ENCODE measurements around the gene ZNF487. TPM values are rescaled to one million over a fixed set of nuclear protein-coding genes. Genes with fewer than 3 reads are reported as not detected.
"Not testable (repeated sequence)": the region's sequence is repeated elsewhere in the genome, so short reads cannot be mapped to it uniquely, and the experiment has no call there.

Gene ZNF487
- total and polyA plus RNA-seq, 4 donors = 8.4 to 25.4 (median 9.1) TPM

DNA sequence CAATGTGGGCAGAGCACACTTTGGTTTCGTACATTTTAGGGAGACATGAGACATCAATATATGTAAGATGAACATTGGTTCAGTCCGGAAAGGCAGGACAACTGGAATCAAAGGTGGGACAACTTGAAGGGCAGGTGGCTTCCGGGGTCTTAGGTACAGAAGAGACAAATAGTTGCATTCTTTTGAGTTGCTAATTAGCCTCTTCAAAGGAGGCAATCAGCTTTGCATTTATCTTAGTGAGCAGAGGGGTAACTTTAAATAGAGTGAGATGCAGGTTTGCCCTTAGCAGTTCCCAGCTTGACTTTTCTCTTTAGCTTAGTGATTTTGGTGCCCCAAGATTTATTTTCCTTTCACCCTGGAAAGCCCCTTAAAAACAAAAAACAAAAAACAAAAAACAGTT lies 21.3 kb downstream of the ZNF487 start:
- DNase-seq (no peak), ATAC-seq (ENCODE audit: insufficient read depth, low FRiP score) (no peak)
- no peak overlapping the region for H3K27ac ChIP-seq (ENCODE audit: low read depth in 1 of 2, low read length in 1 of 2)
- no peaks in the 10 kb centered on the region for H3K36me3 ChIP-seq (ENCODE audit: control insufficient read depth in 4 of 4, insufficient read depth in 4 of 4, low read length in 4 of 4)
- H3K9ac ChIP-seq (ENCODE audit: insufficient read depth in 1 of 2, low read length in 2 of 2) = no peak overlapping the region
- 88 to 91% methylated on average over 3 of the region's 3 CpGs for WGBS, 2 donors
- H3K27me3 ChIP-seq (ENCODE audit: control insufficient read depth in 3 of 3, insufficient read depth in 3 of 3, low read length in 2 of 3) = no peaks in the 10 kb centered on the region
- H3K9me3 ChIP-seq (ENCODE audit: control insufficient read depth in 4 of 4, insufficient read depth in 3 of 4, low read length in 3 of 4) = no peaks in the 10 kb centered on the region
- TF ChIP-seq, protein P1, sequence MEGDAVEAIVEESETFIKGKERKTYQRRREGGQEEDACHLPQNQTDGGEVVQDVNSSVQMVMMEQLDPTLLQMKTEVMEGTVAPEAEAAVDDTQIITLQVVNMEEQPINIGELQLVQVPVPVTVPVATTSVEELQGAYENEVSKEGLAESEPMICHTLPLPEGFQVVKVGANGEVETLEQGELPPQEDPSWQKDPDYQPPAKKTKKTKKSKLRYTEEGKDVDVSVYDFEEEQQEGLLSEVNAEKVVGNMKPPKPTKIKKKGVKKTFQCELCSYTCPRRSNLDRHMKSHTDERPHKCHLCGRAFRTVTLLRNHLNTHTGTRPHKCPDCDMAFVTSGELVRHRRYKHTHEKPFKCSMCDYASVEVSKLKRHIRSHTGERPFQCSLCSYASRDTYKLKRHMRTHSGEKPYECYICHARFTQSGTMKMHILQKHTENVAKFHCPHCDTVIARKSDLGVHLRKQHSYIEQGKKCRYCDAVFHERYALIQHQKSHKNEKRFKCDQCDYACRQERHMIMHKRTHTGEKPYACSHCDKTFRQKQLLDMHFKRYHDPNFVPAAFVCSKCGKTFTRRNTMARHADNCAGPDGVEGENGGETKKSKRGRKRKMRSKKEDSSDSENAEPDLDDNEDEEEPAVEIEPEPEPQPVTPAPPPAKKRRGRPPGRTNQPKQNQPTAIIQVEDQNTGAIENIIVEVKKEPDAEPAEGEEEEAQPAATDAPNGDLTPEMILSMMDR (IDR thresholded peaks at IDR 0.05; ENCODE audit: control extremely low read depth, extremely low read depth) = no peak
- H3K4me1 ChIP-seq (ENCODE audit: control insufficient read depth in 5 of 5, insufficient read depth in 5 of 5, low read length in 5 of 5) = peaks cover 0 to 10% (median 7%) of the 10 kb centered on the region in 5 donors
- H3K4me3 ChIP-seq = no peak overlapping the region

DNA sequence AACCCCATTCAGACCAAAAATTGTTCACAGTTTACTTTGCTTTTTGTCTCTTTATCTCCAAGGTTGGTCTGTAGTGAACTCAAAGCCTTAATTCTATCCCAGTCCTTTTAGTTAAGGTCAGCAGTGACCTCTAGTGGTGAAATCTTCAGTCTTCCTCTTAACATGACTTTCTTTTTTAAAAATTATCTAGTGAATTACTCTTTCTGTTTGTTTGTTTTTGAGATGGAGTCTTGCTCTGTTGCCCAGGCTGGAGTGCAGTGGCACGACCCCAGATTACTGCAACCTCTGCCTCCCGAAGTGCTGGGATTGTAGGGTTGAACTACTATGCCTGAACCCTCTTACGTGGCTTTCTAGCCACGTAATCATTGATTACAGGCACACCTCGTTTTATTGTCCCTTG lies 25.0 kb downstream of the ZNF487 start:
- no peak overlapping the region for H3K27ac ChIP-seq (ENCODE audit: low read depth in 1 of 2, low read length in 1 of 2)
- H3K36me3 ChIP-seq (ENCODE audit: control insufficient read depth in 4 of 4, insufficient read depth in 4 of 4, low read length in 4 of 4) = no peaks in the 10 kb centered on the region
- 52 to 55% methylated on average over 5 of the region's 5 CpGs for WGBS, 2 donors
- no peaks in the 10 kb centered on the region for H3K27me3 ChIP-seq (ENCODE audit: control insufficient read depth in 3 of 3, insufficient read depth in 3 of 3, low read length in 2 of 3)
- no peaks in the 10 kb centered on the region for H3K4me1 ChIP-seq (ENCODE audit: control insufficient read depth in 5 of 5, insufficient read depth in 5 of 5, low read length in 5 of 5)
- H3K4me3 ChIP-seq = no peak overlapping the region
- TF ChIP-seq, protein P1 (IDR thresholded peaks at IDR 0.05; ENCODE audit: control extremely low read depth, extremely low read depth) = peak; percentile 54
- DNase-seq = peak in 2 of 3 donors; percentile 87 to 92
- H3K9ac ChIP-seq (ENCODE audit: insufficient read depth in 1 of 2, low read length in 2 of 2) = no peak overlapping the region
- ATAC-seq (ENCODE audit: insufficient read depth, low FRiP score) = no peak
- H3K9me3 ChIP-seq (ENCODE audit: control insufficient read depth in 4 of 4, insufficient read depth in 3 of 4, low read length in 3 of 4) = no peaks in the 10 kb centered on the region

DNA sequence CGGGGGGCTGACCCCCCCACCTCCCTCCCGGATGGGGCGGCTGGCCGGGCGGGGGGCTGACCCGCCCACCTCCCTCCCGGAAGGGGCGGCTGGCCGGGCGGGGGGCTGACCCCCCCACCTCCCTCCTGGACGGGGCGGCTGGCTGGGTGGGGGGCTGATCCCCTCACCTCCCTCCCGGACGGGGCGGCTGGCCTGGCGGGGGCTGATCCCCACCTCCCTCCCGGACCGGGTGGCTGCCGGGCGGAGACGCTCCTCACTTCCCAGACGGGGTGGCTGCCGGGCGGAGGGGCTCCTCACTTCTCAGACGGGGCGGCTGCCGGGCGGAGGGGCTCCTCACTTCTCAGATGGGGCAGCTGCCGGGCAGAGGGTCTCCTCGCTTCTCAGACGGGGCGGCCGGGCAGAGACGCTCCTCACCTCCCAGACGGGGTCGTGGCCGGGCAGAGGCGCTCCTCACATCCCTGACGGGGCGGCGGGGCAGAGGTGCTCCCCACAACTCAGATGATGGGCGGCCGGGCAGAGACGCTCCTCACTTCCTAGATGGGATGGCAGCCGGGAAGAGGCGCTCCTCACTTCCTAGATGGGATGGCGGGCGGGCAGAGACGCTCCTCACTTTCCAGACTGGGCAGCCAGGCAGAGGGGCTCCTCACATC lies 28.3 kb downstream of the ZNF487 start:
- 95 to 96% methylated on average over 27 to 46 of the region's 49 CpGs for WGBS, 2 donors

DNA sequence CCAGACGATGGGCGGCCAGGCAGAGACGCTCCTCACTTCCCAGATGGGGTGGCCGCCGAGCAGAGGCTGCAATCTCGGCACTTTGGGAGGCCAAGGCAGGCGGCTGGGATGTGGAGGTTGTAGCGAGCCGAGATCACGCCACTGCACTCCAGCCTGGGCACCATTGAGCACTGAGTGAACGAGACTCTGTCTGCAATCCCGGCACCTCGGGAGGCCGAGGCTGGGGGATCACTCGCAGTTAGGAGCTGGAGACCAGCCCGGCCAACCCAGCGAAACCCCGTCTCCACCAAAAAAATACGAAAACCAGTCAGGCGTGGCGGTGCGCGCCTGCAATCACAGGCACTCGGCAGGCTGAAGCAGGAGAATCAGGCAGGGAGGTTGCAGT lies 28.8 kb downstream of the ZNF487 start:
- H3K9me3 ChIP-seq (ENCODE audit: control insufficient read depth in 4 of 4, insufficient read depth in 3 of 4, low read length in 3 of 4); H3K27ac ChIP-seq (ENCODE audit: low read depth in 1 of 2, low read length in 1 of 2); H3K27me3 ChIP-seq (ENCODE audit: control insufficient read depth in 3 of 3, insufficient read depth in 3 of 3, low read length in 2 of 3); ATAC-seq (ENCODE audit: insufficient read depth, low FRiP score); H3K4me1 ChIP-seq (ENCODE audit: control insufficient read depth in 5 of 5, insufficient read depth in 5 of 5, low read length in 5 of 5); H3K36me3 ChIP-seq (ENCODE audit: control insufficient read depth in 4 of 4, insufficient read depth in 4 of 4, low read length in 4 of 4); H3K4me3 ChIP-seq; H3K9ac ChIP-seq (ENCODE audit: insufficient read depth in 1 of 2, low read length in 2 of 2); DNase-seq: not testable (repeated sequence)
- 97% methylated on average over 23 to 24 of the region's 24 CpGs for WGBS, 2 donors

More for the DNA sequence above, 28.3 kb downstream of the ZNF487 start:
- H3K4me1 ChIP-seq (ENCODE audit: control insufficient read depth in 5 of 5, insufficient read depth in 5 of 5, low read length in 5 of 5); H3K27me3 ChIP-seq (ENCODE audit: control insufficient read depth in 3 of 3, insufficient read depth in 3 of 3, low read length in 2 of 3); H3K36me3 ChIP-seq (ENCODE audit: control insufficient read depth in 4 of 4, insufficient read depth in 4 of 4, low read length in 4 of 4); H3K9me3 ChIP-seq (ENCODE audit: control insufficient read depth in 4 of 4, insufficient read depth in 3 of 4, low read length in 3 of 4); DNase-seq; ATAC-seq (ENCODE audit: insufficient read depth, low FRiP score); H3K9ac ChIP-seq (ENCODE audit: insufficient read depth in 1 of 2, low read length in 2 of 2); H3K4me3 ChIP-seq; H3K27ac ChIP-seq (ENCODE audit: low read depth in 1 of 2, low read length in 1 of 2): not testable (repeated sequence)

Measured in lung (tissue), 12 donors.